Endothelial cell of umbilical vein (primary cell): Measurements from ENCODE around the gene ATAD2B.

ENCODE experiments used
- EZH2 ChIP-seq: IDR thresholded peaks from 2 replicates; pipeline ENCODE4 v1.6.1; 2012; ENCODE audit warnings: borderline replicate concordance, low read depth, mild to moderate bottlenecking, moderate library complexity, low read length, inconsistent platforms; ENCODE audit not compliant: severe bottlenecking
- FOS ChIP-seq: IDR thresholded peaks from 2 replicates; pipeline ENCODE4 v1.6.1; 2011; ENCODE audit warnings: mild to moderate bottlenecking, low read length, moderate library complexity, borderline replicate concordance; ENCODE audit not compliant: insufficient read depth
- GATA2 ChIP-seq: IDR thresholded peaks from 2 replicates; pipeline ENCODE4 v1.7.0; 2011; ENCODE audit warnings: low read depth, mild to moderate bottlenecking, moderate library complexity, mixed read lengths, low read length; ENCODE audit not compliant: insufficient read length, insufficient read depth
- JUN ChIP-seq: IDR thresholded peaks from 2 replicates; pipeline ENCODE4 v1.6.1; 2011; ENCODE audit warnings: borderline replicate concordance, low read depth; ENCODE audit not compliant: insufficient read length, insufficient read depth
- MYC ChIP-seq: IDR thresholded peaks from one replicate; pipeline ENCODE4 v1.6.1; 2011; ENCODE audit warnings: mild to moderate bottlenecking, low read depth, low read length
- POLR2A ChIP-seq: IDR thresholded peaks from 2 replicates; pipeline ENCODE4 v1.6.1; 2012; ENCODE audit warnings: low read depth, mild to moderate bottlenecking, control low read depth, low read length
- POLR2AphosphoS5 ChIP-seq: IDR thresholded peaks from 2 replicates; pipeline ENCODE4 v1.6.1; 2012; ENCODE audit warnings: low read depth, mild to moderate bottlenecking, control low read depth, low read length, moderate library complexity; ENCODE audit not compliant: insufficient read depth
- TF ChIP-seq, protein P1 (sequence below), 2 donors: IDR thresholded peaks; 1 replicate in 1 of 2; 2 replicates in 1 of 2; pipeline ENCODE4 v1.5.1; 2011; ENCODE audit warnings: low read length in 2 of 2, mild to moderate bottlenecking in 2 of 2, moderate library complexity in 2 of 2, control low read depth in 1 of 2, inconsistent platforms in 1 of 2, low read depth in 1 of 2; ENCODE audit not compliant: insufficient read depth in 1 of 2; ENCODE audit errors: extremely low read depth in 1 of 2
- TF ChIP-seq, protein P2 (sequence below): IDR thresholded peaks from 2 replicates; pipeline ENCODE4 v1.6.1; 2011; ENCODE audit not compliant: insufficient read depth, insufficient read length

DNA sequence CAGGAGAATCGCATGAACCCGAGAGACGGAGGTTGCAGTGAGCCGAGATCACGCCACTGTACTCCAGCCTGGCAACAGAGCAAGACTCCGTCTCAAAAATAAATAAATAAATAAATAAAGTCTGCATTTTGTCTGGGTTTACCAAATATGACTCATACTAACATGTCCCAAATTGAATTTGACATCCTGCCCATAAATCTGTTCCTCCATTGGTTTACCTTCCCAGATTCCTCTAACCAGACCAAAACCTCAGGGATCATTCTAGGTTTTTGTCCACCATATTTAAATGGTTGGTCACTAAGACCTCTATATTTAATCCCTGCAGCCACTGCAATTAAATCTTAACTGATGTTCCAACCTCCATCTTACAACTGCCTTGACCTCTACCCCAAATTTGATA is 150.9 kb downstream of the ATAD2B start:
- TF ChIP-seq, protein P1, sequence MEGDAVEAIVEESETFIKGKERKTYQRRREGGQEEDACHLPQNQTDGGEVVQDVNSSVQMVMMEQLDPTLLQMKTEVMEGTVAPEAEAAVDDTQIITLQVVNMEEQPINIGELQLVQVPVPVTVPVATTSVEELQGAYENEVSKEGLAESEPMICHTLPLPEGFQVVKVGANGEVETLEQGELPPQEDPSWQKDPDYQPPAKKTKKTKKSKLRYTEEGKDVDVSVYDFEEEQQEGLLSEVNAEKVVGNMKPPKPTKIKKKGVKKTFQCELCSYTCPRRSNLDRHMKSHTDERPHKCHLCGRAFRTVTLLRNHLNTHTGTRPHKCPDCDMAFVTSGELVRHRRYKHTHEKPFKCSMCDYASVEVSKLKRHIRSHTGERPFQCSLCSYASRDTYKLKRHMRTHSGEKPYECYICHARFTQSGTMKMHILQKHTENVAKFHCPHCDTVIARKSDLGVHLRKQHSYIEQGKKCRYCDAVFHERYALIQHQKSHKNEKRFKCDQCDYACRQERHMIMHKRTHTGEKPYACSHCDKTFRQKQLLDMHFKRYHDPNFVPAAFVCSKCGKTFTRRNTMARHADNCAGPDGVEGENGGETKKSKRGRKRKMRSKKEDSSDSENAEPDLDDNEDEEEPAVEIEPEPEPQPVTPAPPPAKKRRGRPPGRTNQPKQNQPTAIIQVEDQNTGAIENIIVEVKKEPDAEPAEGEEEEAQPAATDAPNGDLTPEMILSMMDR (IDR thresholded peaks at IDR 0.05; ENCODE audit: extremely low read depth in 1 of 2, insufficient read depth in 1 of 2, low read depth in 1 of 2, low read length in 2 of 2): no peak
- TF ChIP-seq JUN (no peak), FOS (no peak), POLR2AphosphoS5 (no peak), POLR2A (no peak), GATA2 (no peak), EZH2 (no peak), MYC (no peak)
- TF ChIP-seq, protein P2, sequence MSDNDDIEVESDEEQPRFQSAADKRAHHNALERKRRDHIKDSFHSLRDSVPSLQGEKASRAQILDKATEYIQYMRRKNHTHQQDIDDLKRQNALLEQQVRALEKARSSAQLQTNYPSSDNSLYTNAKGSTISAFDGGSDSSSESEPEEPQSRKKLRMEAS: no peak
